Left lung (tissue), 10 donors: ENCODE measurements around the gene TMEM130. TPM values are rescaled to one million over a fixed set of nuclear protein-coding genes. Genes with fewer than 3 reads are reported as not detected.

Experiments
- ATAC-seq: fragments of 200-7000 bp; cut with Tn5 transposase; one replicate; pipeline ENCODE4 v1.9.1; 2020; ENCODE audit warnings: moderate library complexity
- DNase-seq, 4 donors: peaks; one replicate each; pipeline ENCODE4 v3.0.0-alpha.2; 2013 to 2020
- H3K27ac ChIP-seq, 2 donors: fragments of 200-600 bp; sonication (generic) in 1 of 2; one replicate each; pipeline versions ENCODE4 v1.5.0 to v1.8.0; 2020 to 2021
- H3K27me3 ChIP-seq, 2 donors: fragments of 200-600 bp; sonication (generic) in 1 of 2; one replicate each; pipeline versions ENCODE4 v1.5.0 to v1.8.0; 2020 to 2021
- H3K36me3 ChIP-seq, 2 donors: fragments of 200-600 bp; sonication (generic) in 1 of 2; one replicate each; pipeline versions ENCODE4 v1.5.0 to v1.8.0; 2020 to 2021
- H3K4me1 ChIP-seq, 2 donors: fragments of 200-600 bp; one replicate each; pipeline ENCODE4 v1.8.0; 2021
- H3K4me3 ChIP-seq, 2 donors: fragments of 200-600 bp; sonication (generic) in 1 of 2; one replicate each; pipeline versions ENCODE4 v1.5.0 to v1.8.0; 2020 to 2021; ENCODE audit warnings: mild to moderate bottlenecking in 1 of 2
- H3K9me3 ChIP-seq, 2 donors: fragments of 200-600 bp; sonication (generic) in 1 of 2; one replicate each; pipeline versions ENCODE4 v1.5.0 to v1.8.0; 2020 to 2021
- intact Hi-C, 2 donors: fragments of 100-400 bp; cut with DNase I; formaldehyde crosslinking; loops; one replicate each; pipeline versions ENCODE4 v1.11.2 to v1.14.2; 2022
- polyA plus RNA-seq, 6 donors: library from polyadenylated mRNA; unstranded; fragments of 120-200 nt; gene quantifications; one replicate each; pipeline ENCODE4 v1.2.1, GENCODE V29; 2013; ENCODE audit not compliant: insufficient read length in 6 of 6
- total RNA-seq, 2 donors: library from RNA; stranded (reverse); fragmentation: NEBNext Ultra II Directional; extraction: Animal tissue kit (Norgen Biotek cat#: 25700); gene quantifications; one replicate each; pipeline ENCODE4 v1.2.1, GENCODE V29; 2021
- TF ChIP-seq, protein P1 (sequence below), 2 donors: fragments of 200-600 bp; sonication (generic) in 1 of 2; IDR thresholded peaks; one replicate each; pipeline versions ENCODE4 v1.5.0 to v1.8.0; 2021; ENCODE audit warnings: antibody characterized with exemption in 2 of 2
- donor health status: DM: no; HTN: yes; CAD: no.
- donor health status: DM: no; HTN: no; CAD: no.

The TMEM130 gene
- total and polyA plus RNA-seq, 8 donors: 0.17 to 1.5 (median 0.32) TPM

DNA sequence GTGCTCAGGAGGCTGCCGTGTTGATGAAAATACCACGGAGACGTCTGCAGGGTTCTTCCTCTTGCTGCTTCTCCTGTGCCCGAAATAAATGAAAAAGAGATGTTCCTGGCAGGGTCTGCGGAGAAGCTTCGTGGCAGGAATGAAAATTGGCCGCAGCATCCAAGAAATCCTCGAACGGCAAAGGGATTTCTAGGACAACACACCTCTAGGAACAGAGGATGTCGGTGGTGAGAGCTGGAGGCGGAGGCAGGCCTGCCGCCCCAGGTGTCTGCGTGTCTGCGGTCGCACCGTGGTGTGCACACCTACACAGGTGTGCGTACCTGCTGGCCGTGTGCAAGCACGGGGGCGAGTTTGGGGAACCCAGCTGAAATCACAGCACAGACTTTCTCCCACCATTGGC is 43.4 kb downstream of the TMEM130 start:
- DNase-seq (no peak), ATAC-seq (no peak)
- Histone ChIP-seq H3K4me1 (no peaks in the 10 kb centered on the region), H3K27me3 (peaks cover 0 to 14% of the 10 kb centered on the region in 2 donors), H3K4me3 (no peak overlapping the region), H3K9me3 (no peaks in the 10 kb centered on the region), H3K27ac (no peak overlapping the region), H3K36me3 (no peaks in the 10 kb centered on the region)
- intact Hi-C loops: no loop called here
- TF ChIP-seq, protein P1, sequence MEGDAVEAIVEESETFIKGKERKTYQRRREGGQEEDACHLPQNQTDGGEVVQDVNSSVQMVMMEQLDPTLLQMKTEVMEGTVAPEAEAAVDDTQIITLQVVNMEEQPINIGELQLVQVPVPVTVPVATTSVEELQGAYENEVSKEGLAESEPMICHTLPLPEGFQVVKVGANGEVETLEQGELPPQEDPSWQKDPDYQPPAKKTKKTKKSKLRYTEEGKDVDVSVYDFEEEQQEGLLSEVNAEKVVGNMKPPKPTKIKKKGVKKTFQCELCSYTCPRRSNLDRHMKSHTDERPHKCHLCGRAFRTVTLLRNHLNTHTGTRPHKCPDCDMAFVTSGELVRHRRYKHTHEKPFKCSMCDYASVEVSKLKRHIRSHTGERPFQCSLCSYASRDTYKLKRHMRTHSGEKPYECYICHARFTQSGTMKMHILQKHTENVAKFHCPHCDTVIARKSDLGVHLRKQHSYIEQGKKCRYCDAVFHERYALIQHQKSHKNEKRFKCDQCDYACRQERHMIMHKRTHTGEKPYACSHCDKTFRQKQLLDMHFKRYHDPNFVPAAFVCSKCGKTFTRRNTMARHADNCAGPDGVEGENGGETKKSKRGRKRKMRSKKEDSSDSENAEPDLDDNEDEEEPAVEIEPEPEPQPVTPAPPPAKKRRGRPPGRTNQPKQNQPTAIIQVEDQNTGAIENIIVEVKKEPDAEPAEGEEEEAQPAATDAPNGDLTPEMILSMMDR (IDR thresholded peaks at IDR 0.05): no peak

DNA sequence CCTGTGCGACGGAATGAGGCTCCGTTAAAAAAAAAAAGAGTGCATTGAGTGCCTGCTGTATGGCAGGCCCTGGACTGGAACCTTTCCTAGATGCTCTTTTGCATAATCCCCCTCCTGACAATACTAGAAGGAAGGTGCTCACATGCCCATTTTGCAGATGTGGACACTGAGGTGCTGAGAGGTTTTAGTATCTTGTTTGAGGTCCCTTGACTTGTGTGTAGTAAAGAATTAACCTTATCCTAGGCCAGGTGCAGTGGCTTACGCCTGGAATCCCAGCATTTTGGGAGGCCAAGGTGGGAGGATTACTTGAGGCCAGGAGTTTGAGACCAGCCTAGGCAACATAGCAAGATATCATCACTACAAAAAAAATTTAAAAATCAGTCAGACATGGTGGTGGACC is 46.6 kb downstream of the TMEM130 start:
- peaks cover 0 to 14% of the 10 kb centered on the region in 2 donors for H3K27me3 ChIP-seq
- no peaks in the 10 kb centered on the region for H3K9me3 ChIP-seq
- no peak overlapping the region for H3K4me3 ChIP-seq
- no peaks in the 10 kb centered on the region for H3K4me1 ChIP-seq
- no peak for ATAC-seq
- intact Hi-C loops: no loop called here
- no peak overlapping the region for H3K27ac ChIP-seq
- TF ChIP-seq, protein P1 (IDR thresholded peaks at IDR 0.05): no peak
- H3K36me3 ChIP-seq: no peaks in the 10 kb centered on the region
- no peak for DNase-seq

DNA sequence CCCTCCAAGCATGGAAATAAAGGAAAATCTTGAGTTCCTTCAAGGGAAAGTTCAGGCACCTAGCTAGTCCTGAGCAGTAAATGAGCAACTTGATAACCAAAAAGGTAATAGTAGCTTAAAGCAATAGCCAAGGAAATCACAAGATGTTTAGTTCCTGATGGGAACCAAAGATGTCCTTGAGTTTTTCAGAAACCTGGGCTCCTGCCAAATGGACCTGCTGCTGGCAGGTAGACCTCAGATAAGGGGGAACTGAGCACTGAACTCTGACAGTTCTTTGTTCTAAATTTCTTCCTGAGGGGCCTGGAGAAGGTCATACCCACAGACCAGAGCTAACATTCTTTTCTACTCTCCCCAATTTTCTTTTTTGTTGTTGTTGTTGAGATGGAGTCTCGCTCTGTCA is 48.5 kb downstream of the TMEM130 start:
- DNase-seq (no peak), ATAC-seq (no peak)
- no peak overlapping the region for H3K4me3 ChIP-seq
- H3K4me1 ChIP-seq: no peaks in the 10 kb centered on the region
- H3K27ac ChIP-seq: no peak overlapping the region
- intact Hi-C loops: no loop called here
- TF ChIP-seq, protein P1 (IDR thresholded peaks at IDR 0.05): no peak
- H3K27me3 ChIP-seq: peaks cover 0 to 3% of the 10 kb centered on the region in 2 donors
- no peaks in the 10 kb centered on the region for H3K9me3 ChIP-seq
- H3K36me3 ChIP-seq: no peaks in the 10 kb centered on the region

DNA sequence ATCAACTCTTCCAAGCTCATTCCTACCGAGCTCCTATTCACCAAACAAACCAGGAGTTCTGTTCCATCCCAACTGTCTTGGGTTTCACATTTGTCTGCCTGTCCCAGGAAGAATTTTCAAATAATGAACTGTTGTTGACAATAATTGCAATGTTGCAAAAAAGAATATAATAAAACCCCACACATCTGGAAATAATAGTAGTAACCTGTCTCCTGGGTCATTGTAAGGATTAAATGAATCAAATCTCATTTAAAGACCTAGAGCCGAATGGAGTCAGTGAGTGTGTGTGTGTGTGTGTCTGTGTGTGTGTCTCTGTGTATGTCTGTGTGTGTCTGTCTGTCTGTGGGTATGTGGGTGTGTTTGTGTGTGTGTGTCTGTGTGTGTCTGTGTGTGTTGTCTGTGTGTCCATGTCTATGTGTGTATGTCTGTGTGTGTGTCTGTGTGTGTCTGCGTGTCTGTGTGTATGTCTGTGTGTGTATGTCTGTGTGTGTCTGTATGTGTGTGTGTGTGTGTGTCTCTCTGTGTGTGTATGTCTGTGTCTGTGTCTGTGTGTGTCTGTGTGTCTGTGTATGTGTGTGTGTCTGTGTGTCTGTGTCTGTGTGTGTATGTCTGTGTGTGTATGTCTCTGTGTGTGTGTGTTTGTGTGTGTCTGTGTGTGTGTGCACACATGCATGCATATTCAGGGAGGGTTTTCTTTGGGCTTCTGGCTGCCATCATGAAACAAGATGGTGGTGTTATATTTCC is 52.7 kb downstream of the TMEM130 start:
- no peak overlapping the region for H3K27ac ChIP-seq
- no peaks in the 10 kb centered on the region for H3K36me3 ChIP-seq
- DNase-seq: no peak
- no peaks in the 10 kb centered on the region for H3K9me3 ChIP-seq
- intact Hi-C loops: no loop called here
- TF ChIP-seq, protein P1 (IDR thresholded peaks at IDR 0.05): no peak
- ATAC-seq: no peak
- H3K4me3 ChIP-seq: no peak overlapping the region
- no peaks in the 10 kb centered on the region for H3K4me1 ChIP-seq
- no peaks in the 10 kb centered on the region for H3K27me3 ChIP-seq

DNA sequence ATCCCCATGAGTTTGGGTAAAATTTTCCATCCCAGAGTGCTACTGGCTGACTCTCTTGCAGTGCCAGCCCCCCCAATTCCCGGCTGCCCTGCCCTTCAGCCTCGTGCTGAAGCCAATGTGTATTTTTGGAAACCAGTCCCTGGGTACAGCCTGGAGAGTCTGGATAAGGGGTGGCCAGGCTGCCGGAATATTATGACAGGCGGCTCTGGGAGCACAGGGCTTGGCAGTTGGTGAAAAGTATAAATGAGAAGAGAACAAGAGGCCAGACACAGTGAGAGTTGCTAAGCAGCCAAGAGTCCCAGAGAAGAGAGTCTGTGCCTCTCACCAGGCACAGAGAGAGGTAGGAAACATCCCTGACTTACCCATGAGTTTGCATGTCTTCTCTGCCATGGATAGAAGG is 53.6 kb downstream of the TMEM130 start:
- H3K27ac ChIP-seq: no peak overlapping the region
- H3K27me3 ChIP-seq: no peaks in the 10 kb centered on the region
- no peaks in the 10 kb centered on the region for H3K9me3 ChIP-seq
- peak in 1 of 4 donors; percentile 17 for DNase-seq
- no peaks in the 10 kb centered on the region for H3K36me3 ChIP-seq
- H3K4me1 ChIP-seq: no peaks in the 10 kb centered on the region
- TF ChIP-seq, protein P1 (IDR thresholded peaks at IDR 0.05): no peak
- intact Hi-C loops: no loop called here
- no peak for ATAC-seq
- H3K4me3 ChIP-seq: no peak overlapping the region
